Stomach smooth muscle (tissue), 2 donors: ENCODE data around the gene STYXL2.

Experiments
- H3K27ac ChIP-seq: one replicate; pipeline ENCODE4 v1.7.0; 2013; ENCODE audit warnings: mild to moderate bottlenecking, low read length, inconsistent platforms
- H3K27me3 ChIP-seq, 2 donors: one replicate each; pipeline ENCODE4 v1.7.0; 2013; ENCODE audit warnings: low read length in 2 of 2; ENCODE audit not compliant: insufficient read depth in 2 of 2, control insufficient read depth in 1 of 2
- H3K36me3 ChIP-seq, 2 donors: one replicate each; pipeline ENCODE4 v1.7.0; 2013; ENCODE audit warnings: low read length in 2 of 2; ENCODE audit not compliant: control insufficient read depth in 2 of 2, insufficient read depth in 2 of 2
- H3K4me1 ChIP-seq: one replicate; pipeline ENCODE4 v1.7.0; 2013; ENCODE audit warnings: low read length; ENCODE audit not compliant: control insufficient read depth, insufficient read depth
- H3K4me3 ChIP-seq, 2 donors: one replicate each; pipeline ENCODE4 v1.7.0; 2013; ENCODE audit warnings: low read length in 2 of 2
- H3K9ac ChIP-seq, 2 donors: one replicate each; pipeline ENCODE4 v1.7.0; 2013; ENCODE audit warnings: low read length in 2 of 2, mild to moderate bottlenecking in 1 of 2
- H3K9me3 ChIP-seq, 2 donors: one replicate each; pipeline ENCODE4 v1.7.0; 2013; ENCODE audit warnings: low read length in 2 of 2; ENCODE audit not compliant: control insufficient read depth in 2 of 2
- donor health status: healthy.
- donor health status: Pancreatic carcinoma.

The STYXL2 gene

GRCh38 chr1:167090314-167090942 lies 3.4 kb upstream of the STYXL2 start, which contains the start of gene GPA33:
GPA33 (minus strand) TSS chr1:167090377; CDS start chr1:167090287, 90 bp downstream.
- H3K4me1 ChIP-seq = no peaks in the 10 kb centered on the region
- H3K27me3 ChIP-seq = no peaks in the 10 kb centered on the region
- no peak within 1 kb of the TSS for H3K27ac ChIP-seq
- H3K9me3 ChIP-seq = no peaks in the 10 kb centered on the region
- H3K4me3 ChIP-seq = no peak within 1 kb of the TSS
- H3K9ac ChIP-seq = no peak within 1 kb of the TSS
- no peaks in the 10 kb centered on the region for H3K36me3 ChIP-seq

- Histone ChIP-seq H3K27me3 (no peaks in the 10 kb centered on the region), H3K9ac (no peak overlapping the region), H3K27ac (no peak overlapping the region), H3K4me3 (no peak overlapping the region), H3K9me3 (peaks cover 0 to 7% of the 10 kb centered on the region in 2 donors), H3K4me1 (no peaks in the 10 kb centered on the region), H3K36me3 (no peaks in the 10 kb centered on the region)
Observed at GRCh38 chr1:167092653-167093052, 1.2 kb upstream of the STYXL2 start.

DNA sequence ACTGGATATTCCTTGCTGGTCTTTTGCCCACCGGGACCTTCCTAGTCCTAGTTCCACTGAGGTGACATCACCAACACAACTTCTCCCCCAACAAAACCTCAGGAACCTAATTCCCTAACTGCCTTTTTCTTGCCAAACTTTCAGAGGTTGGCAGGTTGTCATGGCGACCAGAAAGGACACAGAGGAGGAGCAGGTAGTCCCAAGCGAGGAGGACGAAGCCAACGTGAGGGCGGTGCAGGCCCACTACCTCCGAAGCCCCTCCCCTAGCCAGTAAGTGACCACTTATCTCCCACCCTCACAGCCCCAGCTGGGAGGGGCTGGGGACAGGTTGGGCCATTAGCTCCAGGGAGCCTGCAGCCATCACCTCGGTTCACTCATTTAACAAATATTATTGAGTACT lies 815 bp downstream of the STYXL2 start:
- Histone ChIP-seq H3K27ac (no peak overlapping the region), H3K9ac (no peak overlapping the region), H3K9me3 (peaks cover 0 to 7% of the 10 kb centered on the region in 2 donors), H3K4me1 (no peaks in the 10 kb centered on the region), H3K27me3 (no peaks in the 10 kb centered on the region), H3K36me3 (no peaks in the 10 kb centered on the region), H3K4me3 (no peak overlapping the region)

GRCh38 chr1:167095368-167095767 lies 1.5 kb downstream of the STYXL2 start:
- no peaks in the 10 kb centered on the region for H3K4me1 ChIP-seq
- no peak overlapping the region for H3K9ac ChIP-seq
- no peaks in the 10 kb centered on the region for H3K36me3 ChIP-seq
- H3K9me3 ChIP-seq = peaks cover 0 to 10% of the 10 kb centered on the region in 2 donors
- H3K27ac ChIP-seq = no peak overlapping the region
- peaks cover 0 to 3% of the 10 kb centered on the region in 2 donors for H3K27me3 ChIP-seq
- no peak overlapping the region for H3K4me3 ChIP-seq

GRCh38 chr1:167099851-167100250 lies 6.0 kb downstream of the STYXL2 start:
- H3K4me1 ChIP-seq = no peaks in the 10 kb centered on the region
- H3K27ac ChIP-seq = no peak overlapping the region
- H3K27me3 ChIP-seq = peaks cover 0 to 3% of the 10 kb centered on the region in 2 donors
- no peaks in the 10 kb centered on the region for H3K36me3 ChIP-seq
- H3K9ac ChIP-seq = no peak overlapping the region
- peaks cover 0 to 10% of the 10 kb centered on the region in 2 donors for H3K9me3 ChIP-seq
- H3K4me3 ChIP-seq = no peak overlapping the region

- Histone ChIP-seq H3K9me3 (peaks cover 0 to 10% of the 10 kb centered on the region in 2 donors), H3K27me3 (peaks cover 0 to 3% of the 10 kb centered on the region in 2 donors), H3K36me3 (no peaks in the 10 kb centered on the region), H3K27ac (no peak overlapping the region), H3K4me3 (no peak overlapping the region), H3K4me1 (no peaks in the 10 kb centered on the region), H3K9ac (no peak overlapping the region)
Observed at GRCh38 chr1:167100730-167101129, 6.9 kb downstream of the STYXL2 start.

DNA sequence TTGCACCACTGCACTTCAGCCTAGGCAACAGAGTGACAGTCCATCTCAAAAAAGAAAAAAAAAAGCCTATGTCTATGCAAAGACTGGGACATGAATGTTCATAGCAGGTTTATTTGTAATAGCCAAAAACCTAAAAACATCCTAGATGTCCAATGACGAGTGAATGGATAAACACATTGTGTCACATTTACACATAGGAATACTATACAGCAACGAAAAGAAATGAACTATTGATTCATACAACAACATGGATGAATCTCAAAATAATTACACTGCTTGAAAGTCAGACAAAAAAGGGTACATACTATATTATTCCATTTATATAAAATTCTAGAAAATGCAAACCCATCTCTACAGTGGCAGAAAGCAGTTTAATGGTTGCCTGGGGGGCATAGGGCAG lies 7.9 kb downstream of the STYXL2 start:
- Histone ChIP-seq H3K4me1 (no peaks in the 10 kb centered on the region), H3K27ac (no peak overlapping the region), H3K9ac (no peak overlapping the region), H3K36me3 (no peaks in the 10 kb centered on the region), H3K4me3 (no peak overlapping the region), H3K9me3 (peaks cover 0 to 7% of the 10 kb centered on the region in 2 donors), H3K27me3 (peaks cover 0 to 3% of the 10 kb centered on the region in 2 donors)

DNA sequence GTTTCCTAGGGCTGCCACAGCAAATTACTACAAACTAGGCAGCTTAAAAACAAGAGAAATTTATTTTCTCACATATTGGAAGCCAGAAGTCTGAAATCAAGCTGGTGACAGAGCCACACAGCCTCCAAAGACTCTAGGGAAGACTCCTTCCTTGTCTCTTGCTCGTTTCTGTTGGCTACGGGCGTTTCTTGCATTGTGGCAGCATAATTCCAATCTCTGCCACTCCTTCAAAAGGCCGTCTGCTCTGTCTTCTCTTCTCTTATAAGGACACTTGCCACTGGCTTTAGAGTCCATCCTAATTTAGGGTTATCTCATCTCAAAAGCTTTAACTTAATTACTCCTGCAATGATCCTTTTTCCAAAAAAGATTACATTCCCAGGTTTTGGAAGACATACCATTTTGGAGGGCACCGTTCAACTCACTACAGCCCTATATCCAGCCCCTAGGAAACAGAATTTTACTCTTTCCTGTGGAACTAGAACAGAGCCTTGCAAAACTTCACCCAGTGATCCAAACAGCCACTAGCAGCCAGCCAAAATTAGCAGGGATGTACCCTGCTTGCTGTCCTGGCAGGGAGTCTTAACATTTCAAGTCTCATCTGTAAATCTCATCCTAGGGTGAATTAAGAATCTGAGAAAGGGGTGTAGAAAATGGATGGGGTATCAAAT lies 9.2 kb downstream of the STYXL2 start:
- Histone ChIP-seq H3K27ac (no peak overlapping the region), H3K27me3 (peaks cover 0 to 3% of the 10 kb centered on the region in 2 donors), H3K9ac (no peak overlapping the region), H3K4me3 (no peak overlapping the region), H3K9me3 (peaks cover 0 to 3% of the 10 kb centered on the region in 2 donors), H3K36me3 (no peaks in the 10 kb centered on the region), H3K4me1 (no peaks in the 10 kb centered on the region)

DNA sequence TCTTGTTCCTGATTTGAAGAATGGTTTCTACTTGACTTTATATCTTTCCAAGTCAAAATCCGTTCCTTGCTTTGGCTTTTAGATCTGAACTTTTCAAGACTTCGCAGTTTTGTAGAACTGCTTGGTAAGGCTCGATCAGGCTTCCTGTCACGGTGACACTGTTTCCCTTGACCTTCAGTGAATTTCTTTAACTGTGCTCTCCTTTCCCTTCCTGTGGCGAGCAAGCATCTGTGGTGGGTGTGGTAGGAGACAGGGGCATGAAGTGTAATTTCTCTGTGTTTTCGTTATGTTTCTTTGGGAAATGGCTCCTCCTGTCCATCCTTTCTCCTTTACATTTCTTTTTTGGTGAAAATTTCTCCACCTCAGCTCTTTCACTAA lies 10.4 kb downstream of the STYXL2 start:
- Histone ChIP-seq H3K9me3 (peaks cover 0 to 3% of the 10 kb centered on the region in 2 donors), H3K4me3 (no peak overlapping the region), H3K36me3 (no peaks in the 10 kb centered on the region), H3K4me1 (no peaks in the 10 kb centered on the region), H3K27me3 (peaks cover 0 to 3% of the 10 kb centered on the region in 2 donors), H3K27ac (no peak overlapping the region), H3K9ac (no peak overlapping the region)

- H3K9me3 ChIP-seq = no peaks in the 10 kb centered on the region
- no peak overlapping the region for H3K9ac ChIP-seq
- H3K36me3 ChIP-seq = no peaks in the 10 kb centered on the region
- H3K4me1 ChIP-seq = no peaks in the 10 kb centered on the region
- H3K27ac ChIP-seq = no peak overlapping the region
- no peak overlapping the region for H3K4me3 ChIP-seq
- H3K27me3 ChIP-seq = no peaks in the 10 kb centered on the region
Observed at GRCh38 chr1:167105271-167106118, 11.6 kb downstream of the STYXL2 start.
